GM21576 (cell line): ENCODE data around the gene F8.
A peak's percentile ranks its signal among the peaks of the same experiment; 100 is the strongest.
"Not testable (repeated sequence)": the region's sequence is repeated elsewhere in the genome, so short reads cannot be mapped to it uniquely, and the experiment has no call there.

ENCODE experiments used
- ATAC-seq: cut with Tn5 transposase; IDR thresholded peaks from one replicate; pipeline ENCODE4 v1.9.1; 2021; ENCODE audit warnings: mild to moderate bottlenecking, moderate library complexity; ENCODE audit not compliant: unreplicated experiment

Gene F8

DNA sequence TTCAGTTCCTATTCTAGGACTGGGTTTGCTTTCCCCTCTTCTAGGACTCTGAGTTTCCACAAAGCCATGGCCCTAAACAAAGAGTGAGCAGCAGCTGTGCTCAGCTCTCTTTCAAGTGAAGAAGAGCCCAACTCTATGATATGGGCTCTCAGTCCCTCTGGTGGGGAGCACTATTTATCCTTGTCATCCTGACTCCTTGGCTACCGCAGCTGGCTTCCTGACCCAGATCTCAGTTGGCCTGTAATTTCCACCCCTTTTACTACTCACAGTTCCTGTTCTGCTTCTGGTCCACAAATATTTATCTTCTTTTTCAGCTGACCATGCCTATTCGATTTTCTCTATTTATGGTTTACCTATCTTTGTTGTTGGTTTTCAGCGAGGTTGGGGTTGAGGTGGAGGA, 33.8 kb downstream of the F8 start:
- no peak for ATAC-seq

DNA sequence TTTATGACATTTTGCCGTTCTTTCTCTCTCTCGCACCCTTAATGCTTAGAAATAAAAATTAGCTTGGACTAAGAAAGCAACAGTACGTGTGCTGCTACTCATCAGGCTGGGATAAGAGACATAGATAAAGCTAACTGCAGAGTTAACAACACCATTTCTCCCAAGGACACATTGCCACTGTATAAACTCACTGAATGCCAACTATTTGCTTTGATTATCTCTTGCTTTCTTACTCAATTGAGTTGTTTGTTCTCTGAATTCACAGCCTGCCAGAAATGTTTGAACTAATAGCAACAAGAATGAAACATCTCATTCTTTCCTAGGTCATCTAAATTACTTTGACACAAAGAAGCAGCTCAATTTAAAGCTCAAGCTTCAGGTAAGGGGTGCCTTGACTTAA, 34.6 kb downstream of the F8 start:
- no peak for ATAC-seq

DNA sequence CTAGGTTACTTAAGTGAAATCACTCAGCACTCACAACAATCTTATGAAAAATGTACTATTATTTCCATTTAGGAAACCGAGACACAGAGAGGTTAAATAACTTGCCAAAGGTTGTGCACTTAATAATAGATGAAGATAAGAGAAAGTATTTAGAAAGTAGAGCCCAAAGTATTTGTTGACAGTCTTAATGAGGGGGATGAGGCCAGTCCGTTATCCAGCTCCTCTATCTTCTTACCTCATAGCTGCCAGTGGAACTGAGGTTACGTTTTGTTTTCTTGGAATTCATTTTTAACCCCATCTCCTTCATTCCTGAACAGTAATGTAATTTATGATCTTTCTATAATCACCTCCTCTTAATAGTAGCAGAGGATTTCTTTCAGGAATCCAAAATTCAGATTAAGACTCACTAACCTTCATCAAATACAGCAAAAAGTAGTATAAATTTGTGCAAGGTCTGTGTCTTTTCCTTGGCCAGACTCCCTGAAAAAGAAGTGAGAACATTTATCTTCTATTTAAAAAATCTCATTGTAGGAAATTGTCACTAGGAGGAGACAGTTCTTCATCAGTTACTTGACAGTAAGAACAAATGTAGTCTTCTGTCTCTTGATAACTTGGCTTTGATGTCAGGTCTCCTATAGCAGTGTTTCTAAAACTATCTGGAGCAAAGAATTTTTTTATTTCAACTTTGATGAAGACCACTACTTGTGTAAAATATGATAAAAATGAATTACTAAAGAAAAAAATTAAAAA, 35.5 kb downstream of the F8 start:
- no peak for ATAC-seq

DNA sequence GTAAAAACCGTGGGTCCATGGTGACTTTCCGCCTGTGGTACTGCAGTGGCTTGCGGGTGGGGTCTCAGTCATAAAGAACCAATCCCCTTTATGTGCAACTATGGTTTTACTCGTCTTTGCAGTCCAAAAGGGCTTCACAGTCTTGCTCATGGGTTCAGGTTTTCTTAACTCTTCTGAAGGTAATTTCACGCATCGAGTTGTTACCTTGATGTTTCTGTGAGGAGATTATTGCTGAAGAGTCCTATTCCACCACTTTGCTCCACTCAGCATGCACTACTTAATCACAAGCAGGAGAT, 41.5 kb downstream of the F8 start:
- peak; percentile 26 for ATAC-seq

DNA sequence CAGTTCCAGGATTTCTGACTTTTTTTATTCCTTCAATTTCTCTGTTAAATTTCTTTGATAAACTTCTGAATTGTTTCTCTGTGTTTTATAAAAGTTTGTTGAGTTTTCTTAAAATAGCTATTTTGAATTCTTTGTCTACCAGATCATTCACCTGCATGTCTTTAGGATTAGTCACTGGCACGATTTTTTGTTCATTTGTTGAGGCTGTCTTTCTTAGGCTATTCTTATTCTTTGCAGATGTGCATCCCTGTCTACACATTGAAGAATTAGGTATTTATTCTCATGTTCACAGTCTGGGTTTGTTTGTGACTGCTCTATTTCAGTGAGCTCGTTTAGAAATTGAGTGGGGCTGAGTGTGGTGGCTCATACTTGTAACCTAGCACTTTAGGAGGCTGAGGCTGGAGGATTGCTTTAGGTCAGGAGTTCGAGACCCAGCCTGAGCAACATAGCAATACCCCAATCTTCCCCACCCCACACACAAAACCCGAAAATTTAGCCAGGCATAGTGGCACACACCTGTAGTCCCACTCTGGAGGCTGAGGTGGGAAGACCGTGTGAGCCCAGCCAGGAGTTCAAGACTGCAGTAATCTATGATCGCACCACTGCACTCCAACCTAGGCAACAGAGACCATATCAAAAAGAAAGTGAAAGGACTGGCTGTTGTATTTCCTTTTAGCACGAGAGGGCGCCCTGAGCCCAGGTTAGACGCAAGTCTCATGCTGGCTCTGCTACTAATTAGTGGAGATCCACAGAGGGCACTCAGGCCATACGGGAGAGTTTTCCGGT, 42.0 kb downstream of the F8 start:
- ATAC-seq = peak; percentile 99

DNA sequence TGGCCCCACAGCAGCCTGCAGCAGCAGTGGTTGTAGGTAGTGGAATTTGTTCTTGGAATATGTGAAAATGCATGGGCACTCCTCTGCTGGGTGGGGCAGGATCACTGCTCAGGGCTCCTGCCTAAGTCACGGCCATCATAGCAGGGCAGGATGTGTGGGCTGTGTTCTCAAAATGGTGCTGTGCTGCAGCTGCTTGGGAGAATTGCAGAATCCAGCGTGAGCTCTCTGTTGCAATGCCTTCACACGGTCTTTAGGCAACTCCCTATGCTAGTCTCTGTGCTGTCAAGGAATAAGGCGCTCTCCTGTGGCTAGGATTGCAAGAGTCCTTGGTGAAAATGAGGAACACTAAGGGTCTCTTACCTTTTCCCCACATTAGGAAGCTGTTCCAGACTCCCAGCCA, 42.9 kb downstream of the F8 start:
- no peak for ATAC-seq

DNA sequence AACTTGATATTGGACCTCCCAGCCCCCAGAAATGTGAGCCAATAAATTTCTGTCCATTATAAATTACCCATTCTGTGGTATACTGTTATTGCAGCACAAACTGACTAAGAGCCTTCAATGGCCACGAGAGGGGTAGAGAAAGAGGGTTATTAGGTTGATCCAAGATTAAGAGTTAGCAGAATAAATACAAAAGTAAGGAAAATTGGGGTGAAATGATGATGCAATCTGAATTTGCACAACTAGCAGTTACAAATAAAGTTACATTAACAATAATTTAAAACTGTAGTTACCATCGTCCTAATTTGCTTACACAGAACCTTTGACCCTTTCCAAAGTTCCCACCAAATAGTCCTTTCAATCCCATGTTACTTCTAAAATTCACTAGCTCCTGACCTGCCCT, 54.2 kb downstream of the F8 start:
- ATAC-seq = no peak

DNA sequence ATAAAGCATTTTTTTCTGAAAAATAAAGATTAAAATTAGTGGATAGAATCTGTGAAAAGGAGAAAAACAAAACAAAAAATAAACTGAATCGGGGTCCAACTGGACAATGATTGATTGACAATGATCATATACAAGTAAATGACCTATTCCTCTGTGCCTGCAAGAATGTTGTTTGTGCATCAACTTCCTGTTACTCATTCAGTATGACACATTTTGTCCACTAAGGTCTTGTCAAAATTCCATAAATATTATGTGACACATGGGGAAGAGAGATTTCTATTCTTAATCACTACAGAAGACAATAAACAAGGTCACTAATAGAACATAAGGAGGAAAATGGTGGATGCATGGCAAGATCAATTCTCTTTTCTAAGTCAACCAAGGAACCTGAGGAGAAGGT, 54.9 kb downstream of the F8 start:
- ATAC-seq = no peak

DNA sequence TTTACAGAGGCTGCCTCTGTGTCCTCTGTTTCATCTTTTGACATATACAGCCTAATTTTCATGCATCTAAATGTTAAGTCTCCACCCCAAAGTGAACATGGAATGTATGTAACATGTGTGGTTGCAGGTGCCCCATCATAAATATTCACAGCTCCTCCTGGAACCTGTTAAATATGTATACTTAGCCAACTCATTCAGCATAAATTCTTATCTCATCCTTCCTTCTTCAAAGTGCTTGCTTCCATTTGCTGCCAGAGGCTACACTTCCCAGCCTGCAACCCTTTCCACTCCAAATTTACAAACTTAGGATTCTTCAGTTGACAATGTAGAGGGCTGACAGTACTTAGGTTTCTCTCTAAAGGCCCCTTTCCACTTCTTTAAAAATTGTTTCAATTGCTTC, 60.6 kb downstream of the F8 start:
- ATAC-seq = no peak

DNA sequence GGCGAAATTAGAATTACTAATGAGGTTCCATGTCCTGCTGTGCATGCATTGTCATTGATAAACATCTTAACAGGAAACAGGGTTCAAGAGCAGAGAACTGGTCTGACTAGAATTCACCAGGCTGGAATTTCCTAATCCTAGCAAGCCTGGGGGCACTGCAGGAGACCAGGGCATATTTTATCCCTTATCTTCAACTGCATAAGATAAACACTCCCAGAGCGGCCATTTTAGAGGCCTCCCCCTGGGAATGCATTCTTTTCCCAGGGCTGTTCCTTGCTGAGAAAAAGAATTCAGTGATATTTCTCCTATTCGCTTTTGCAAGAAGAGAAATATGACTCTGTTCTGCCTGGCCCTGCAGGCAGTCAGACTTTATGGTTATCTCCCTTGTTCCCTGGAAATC, 66.7 kb downstream of the F8 start:
- ATAC-seq = not testable (repeated sequence)

DNA sequence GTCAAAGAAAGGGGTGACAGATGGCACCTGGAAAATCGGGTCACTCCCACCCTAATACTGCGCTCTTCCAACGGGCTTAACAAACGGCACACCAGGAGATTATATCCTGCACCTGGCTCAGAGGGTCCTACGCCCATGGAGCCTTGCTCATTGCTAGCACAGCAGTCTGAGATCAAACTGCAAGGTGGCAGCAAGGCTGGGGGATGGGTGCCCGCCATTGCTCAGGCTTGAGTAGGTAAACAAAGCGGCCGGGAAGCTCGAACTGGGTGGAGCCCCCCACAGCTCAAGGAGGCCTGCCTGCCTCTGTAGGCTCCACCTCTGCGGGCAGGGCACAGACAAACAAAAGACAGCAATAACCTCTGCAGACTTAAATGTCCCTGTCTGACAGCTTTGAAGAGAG, 83.3 kb downstream of the F8 start:
- ATAC-seq = not testable (repeated sequence)

DNA sequence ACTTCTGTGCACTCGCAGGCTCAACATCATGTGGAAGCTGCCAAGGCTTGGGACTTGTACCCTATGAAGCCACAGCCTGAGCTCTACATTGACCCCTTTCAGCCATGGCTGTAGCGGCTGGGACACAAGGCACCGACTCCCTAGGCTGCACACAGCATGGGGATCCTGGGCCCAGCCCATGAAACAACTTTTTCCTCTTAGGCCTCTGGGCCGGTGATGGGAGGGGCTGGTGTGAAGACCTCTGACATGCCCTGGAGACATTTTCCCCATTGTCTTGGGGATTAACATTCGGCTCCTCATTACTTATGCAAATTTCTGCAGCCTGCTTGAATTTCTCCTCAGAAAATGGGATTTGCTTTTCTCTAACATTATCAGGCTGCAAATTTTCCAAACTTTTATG, 97.8 kb downstream of the F8 start:
- ATAC-seq = not testable (repeated sequence)

DNA sequence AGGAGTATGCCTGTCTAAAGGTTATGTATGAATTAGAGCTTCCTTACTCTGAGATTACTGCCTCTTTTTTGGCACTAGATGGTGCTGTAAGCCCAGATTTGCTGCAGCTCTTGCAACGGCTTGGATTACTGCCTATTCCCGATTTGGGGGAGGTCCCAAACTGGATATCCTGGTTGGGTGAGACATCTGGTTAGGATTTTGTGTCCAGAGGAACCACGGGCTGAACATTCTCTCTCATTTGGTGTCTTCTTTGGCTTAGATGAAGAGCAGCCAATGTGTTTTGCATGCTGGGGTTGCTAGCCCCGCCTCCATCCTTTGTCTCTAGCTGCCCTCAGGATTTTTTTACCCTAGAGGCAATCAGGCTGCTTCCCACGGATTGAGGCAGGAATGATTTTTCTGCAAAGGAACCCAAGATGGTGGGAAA, 104.5 kb downstream of the F8 start:
- ATAC-seq = peak; percentile 62

DNA sequence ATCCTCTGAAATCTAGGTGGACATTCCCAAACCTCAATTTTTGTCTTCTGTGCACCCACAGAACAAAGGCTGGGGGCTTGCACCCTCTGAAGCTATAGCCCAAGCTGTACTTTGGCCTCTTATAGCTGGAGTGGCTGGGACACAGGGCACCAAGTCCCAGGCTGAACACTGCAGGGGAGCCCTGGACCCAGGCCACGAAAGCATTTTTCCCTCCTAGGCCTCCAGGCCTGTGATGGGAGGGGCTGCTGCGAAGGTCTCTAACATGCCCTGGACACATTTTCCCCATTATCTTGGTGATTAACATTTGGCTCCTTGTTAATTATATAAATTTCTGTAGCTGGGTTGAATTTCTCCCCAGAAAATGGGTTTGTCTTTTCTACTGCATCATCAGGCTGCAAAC, 108.5 kb downstream of the F8 start:
- no peak for ATAC-seq

DNA sequence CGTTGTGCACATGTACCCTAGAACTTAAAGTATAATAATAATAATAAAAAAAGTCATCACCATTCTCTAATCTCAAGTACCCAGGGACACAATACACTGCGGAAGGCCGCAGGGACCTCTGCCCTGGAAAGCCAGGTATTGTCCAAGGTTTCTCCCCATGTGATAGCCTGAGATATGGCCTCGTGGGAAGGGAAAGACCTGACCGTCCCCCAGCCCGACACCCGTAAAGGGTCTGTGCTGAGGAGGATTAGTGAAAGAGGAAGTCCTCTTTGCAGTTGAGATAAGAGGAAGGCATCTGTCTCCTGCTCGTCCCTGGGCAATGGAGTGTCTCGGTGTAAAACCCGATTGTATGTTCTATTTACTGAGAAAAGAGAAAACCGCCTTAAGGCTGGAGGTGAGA, 112.0 kb downstream of the F8 start:
- ATAC-seq = not testable (repeated sequence)

DNA sequence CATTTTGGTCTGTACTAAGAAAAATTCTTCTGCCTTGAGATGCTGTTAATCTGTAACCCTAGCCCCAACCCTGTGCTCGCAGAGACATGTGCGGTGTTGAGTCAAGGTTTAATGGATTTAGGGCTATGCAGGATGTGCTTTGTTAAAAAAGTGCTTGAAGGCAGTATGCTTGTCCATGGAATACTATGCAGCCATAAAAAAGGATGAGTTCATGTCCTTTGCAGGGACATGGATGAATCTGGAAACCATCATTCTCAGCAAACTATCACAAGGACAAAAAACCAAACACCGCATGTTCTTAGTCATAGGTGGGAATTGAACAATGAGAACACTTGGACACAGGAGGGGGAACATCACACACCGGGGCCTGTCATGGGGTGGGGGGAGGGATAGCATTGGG, 112.5 kb downstream of the F8 start:
- ATAC-seq = not testable (repeated sequence)

DNA sequence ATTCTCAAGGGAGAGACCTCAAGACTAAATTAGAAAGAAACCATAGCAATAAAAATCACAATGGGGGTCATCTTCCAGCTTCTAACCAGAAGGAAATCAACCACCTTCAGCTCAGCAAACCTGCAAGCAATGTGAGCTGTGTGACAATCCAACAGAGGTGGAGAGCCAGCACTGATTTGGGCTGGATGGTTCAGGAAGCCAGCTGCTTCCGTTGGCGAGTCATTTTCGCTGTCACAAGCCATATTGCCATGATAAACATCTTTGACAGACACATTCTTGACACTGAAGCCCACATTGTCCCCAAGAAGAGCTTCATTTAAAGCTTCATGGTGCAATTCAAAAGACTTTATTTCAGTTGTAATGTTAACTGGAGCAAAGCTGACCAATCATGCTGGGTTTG, 113.7 kb downstream of the F8 start:
- no peak for ATAC-seq

DNA sequence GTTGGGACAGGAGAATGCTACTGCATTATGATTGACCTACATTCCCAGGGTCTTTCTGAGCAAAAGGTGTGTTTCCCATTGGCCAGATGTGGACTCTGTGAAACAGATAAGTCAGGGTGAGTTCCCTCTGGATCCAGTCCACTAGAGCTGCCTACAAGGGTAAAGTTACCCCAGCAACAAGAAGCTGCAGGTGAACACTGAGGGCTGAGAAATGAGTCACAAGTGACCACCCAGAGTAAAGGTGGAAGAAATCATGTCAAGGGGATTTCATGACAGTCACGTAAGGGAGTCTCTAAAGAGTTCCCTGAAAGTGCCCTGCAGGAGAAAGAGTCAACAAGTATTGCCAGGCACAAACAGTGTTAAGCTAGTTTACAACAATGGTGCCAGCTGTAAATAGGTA, 120.1 kb downstream of the F8 start:
- ATAC-seq = no peak

DNA sequence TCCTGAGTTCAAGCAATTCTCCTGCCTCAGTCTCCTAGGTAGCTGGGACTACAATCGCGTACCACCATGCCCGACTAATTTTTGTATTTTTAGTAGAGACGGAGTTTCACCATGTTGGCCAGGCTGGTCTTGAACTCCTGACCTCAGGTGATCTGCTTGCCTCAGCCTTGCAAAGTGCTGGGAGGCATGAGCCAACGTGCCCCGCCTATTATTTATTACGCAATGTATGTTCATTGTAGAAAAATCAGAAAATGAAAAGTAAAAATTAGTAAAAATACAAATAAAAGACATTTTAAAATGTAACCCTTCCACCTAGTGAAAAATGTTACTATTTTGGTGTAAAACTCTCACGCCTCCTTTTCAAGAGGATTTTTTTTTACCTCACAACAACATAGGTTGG, 122.2 kb downstream of the F8 start:
- ATAC-seq = no peak

DNA sequence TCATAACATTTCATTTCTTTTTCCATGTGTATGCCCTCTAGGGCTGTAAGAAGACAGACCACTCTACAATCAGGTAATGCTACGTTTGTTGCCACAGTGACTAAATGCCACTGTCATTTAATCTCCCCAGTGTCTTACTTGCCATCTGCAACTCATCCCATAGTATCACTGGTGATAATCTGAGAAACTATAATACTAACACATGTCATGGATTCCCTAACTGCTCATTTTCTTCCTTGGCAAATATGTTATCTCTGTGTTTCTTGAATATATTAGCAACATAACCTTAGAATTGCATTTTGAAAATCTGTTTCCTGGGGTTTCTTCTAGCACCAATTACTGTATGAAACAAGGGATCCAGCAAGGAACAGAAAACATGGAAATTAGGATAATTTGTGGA, 130.2 kb downstream of the F8 start:
- ATAC-seq = no peak

DNA sequence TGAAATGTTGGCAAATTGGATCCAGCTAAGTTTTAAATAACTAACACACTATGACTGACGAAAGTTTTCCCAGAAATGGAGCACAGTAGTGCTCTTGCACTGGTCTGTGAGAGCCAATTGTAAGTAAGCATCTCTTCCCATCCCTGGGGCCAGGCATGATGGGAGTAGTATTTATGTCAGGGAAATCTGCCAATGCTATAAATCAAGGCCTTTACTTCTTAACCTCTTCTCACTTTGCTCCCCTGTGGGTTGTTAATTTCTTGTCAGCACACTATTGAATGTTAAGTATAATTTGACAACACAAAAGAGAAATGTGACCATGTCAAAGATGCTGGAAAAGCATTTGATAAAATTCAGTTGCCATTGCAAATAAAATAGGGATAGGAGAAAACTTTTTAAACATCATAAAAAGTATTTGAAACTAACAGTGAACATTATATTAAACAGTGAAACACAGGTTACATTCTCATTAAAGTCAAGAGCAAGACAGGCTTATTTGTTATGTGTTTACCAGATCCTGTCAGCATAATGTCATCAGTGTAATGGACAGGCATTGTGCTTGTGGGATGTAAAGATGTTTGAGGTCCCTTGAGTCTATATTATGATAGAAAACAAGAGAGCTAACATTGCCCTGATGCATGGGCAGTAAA, 131.4 kb downstream of the F8 start:
- no peak for ATAC-seq

DNA sequence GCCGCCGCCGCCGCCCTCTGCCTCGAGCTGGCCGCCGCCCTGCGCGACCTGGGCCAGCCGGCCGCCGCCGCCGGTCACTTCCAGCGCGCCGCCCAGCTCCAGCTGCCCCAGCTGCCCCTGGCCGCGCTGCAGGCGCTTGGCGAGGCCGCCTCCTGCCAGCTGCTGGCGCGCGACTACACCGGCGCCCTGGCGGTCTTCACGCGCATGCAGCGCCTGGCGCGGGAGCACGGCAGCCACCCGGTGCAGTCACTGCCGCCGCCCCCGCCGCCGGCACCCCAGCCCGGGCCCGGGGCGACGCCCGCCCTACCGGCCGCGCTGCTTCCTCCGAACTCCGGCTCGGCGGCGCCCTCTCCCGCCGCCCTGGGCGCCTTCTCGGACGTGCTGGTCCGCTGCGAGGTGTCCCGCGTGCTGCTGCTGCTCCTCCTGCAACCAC, 135.7 kb downstream of the F8 start:
- peak; percentile 60 for ATAC-seq
